PC-9 (cell line): Measurements from ENCODE around the gene RPA3. TPM values are rescaled to one million over a fixed set of nuclear protein-coding genes. Genes with fewer than 3 reads are reported as not detected.

ENCODE experiments used
- BruUV-seq: library from RNA; stranded (reverse); fragments of 400-500 nt; replicated peaks from 2 replicates; lab custom pipeline; 2021; lab: Mats Ljungman, UMichigan
- CTCF ChIA-PET: fragments of 300-600 bp; sonication (Branson Sonifier 250); formaldehyde crosslinking; loops from one replicate; lab custom pipeline; 2022; ENCODE audit warnings: antibody characterized with exemption; lab: Charles Lee
- POLR2A ChIA-PET: fragments of 300-600 bp; sonication (Branson Sonifier 250); formaldehyde crosslinking; loops from one replicate; lab custom pipeline; 2022; ENCODE audit warnings: antibody characterized with exemption; ENCODE audit not compliant: unreplicated experiment; lab: Charles Lee
- DNase-seq, 2 experiments: peaks; one replicate each; pipeline versions ENCODE4 v3.0.0 to v3.0.0-alpha.2; 2015 to 2022; ENCODE audit warnings: mixed read lengths in 1 of 2
- H2AFZ ChIP-seq: fragments of 200-600 bp; sonication (generic); 2 replicates; pipeline ENCODE4 v1.8.1; 2017; ENCODE audit warnings: antibody characterized with exemption
- H3F3A ChIP-seq: fragments of 200-600 bp; sonication (generic); 2 replicates; pipeline ENCODE4 v1.8.1; 2017; ENCODE audit warnings: antibody characterized with exemption, mild to moderate bottlenecking, low read depth; ENCODE audit not compliant: insufficient read depth
- H3K27ac ChIP-seq: fragments of 200-600 bp; sonication (generic); 2 replicates; pipeline ENCODE4 v1.6.1; 2016; ENCODE audit warnings: mixed run types
- H3K27me3 ChIP-seq: fragments of 200-600 bp; sonication (generic); 2 replicates; pipeline ENCODE4 v1.6.1; 2016; ENCODE audit warnings: low read depth, mixed run types; ENCODE audit not compliant: insufficient read depth
- H3K36me3 ChIP-seq: fragments of 200-600 bp; sonication (generic); 2 replicates; pipeline ENCODE4 v1.6.1; 2016; ENCODE audit warnings: low read depth, mixed run types
- H3K4me1 ChIP-seq: fragments of 200-600 bp; sonication (generic); replicated peaks from 2 replicates; pipeline ENCODE4 v1.6.1; 2016; ENCODE audit warnings: mixed run types; ENCODE audit not compliant: insufficient read depth
- H3K4me2 ChIP-seq: fragments of 200-600 bp; sonication (generic); 2 replicates; pipeline ENCODE4 v1.6.1; 2017; ENCODE audit warnings: mixed run types
- H3K4me3 ChIP-seq: fragments of 200-600 bp; sonication (generic); 2 replicates; pipeline ENCODE4 v1.6.1; 2016; ENCODE audit warnings: mixed run types
- H3K79me2 ChIP-seq: fragments of 200-600 bp; sonication (generic); 2 replicates; pipeline ENCODE4 v1.6.1; 2017; ENCODE audit warnings: low read depth, mixed run types
- H3K9me2 ChIP-seq: fragments of 200-600 bp; sonication (generic); 2 replicates; pipeline ENCODE4 v1.8.1; 2017; ENCODE audit warnings: mild to moderate bottlenecking; ENCODE audit not compliant: insufficient read depth
- H3K9me3 ChIP-seq: fragments of 200-600 bp; sonication (generic); 2 replicates; pipeline ENCODE4 v1.8.1; 2016; ENCODE audit warnings: low read depth; ENCODE audit not compliant: insufficient read depth
- H4K20me1 ChIP-seq: fragments of 200-600 bp; sonication (generic); 2 replicates; pipeline ENCODE4 v1.8.1; 2017; ENCODE audit not compliant: insufficient read depth
- EZH2 ChIP-seq: fragments of 200-600 bp; sonication (generic); IDR thresholded peaks from 2 replicates; pipeline ENCODE4 v1.8.0; 2017; ENCODE audit warnings: antibody characterized with exemption, low read depth
- intact Hi-C: fragments of 100-400 bp; cut with micrococcal nuclease; formaldehyde crosslinking; loops from one replicate; pipeline ENCODE4 v1.10.0; 2022; ENCODE audit not compliant: unreplicated experiment
- total RNA-seq: library from RNA; stranded (reverse); gene quantifications from 2 replicates; pipeline ENCODE4 v1.2.3, GENCODE V29; 2021
- TF ChIP-seq, protein P1 (sequence below): fragments of 200-600 bp; sonication (generic); conservative IDR thresholded peaks from 2 replicates; pipeline ENCODE4 v1.6.1; 2017; ENCODE audit warnings: mixed run types, antibody characterized with exemption, mild to moderate bottlenecking, moderate library complexity

RPA3 gene
- total RNA-seq, 1 experiment from 2014 or later: 166 TPM

GRCh38 chr7:7688956-7689355 lies 29.5 kb downstream of the RPA3 start:
- Histone ChIP-seq H3K4me2 (no peak overlapping the region), H4K20me1 (no peaks in the 10 kb centered on the region), H3K4me1 (peaks cover 10% of the 10 kb centered on the region), H3K79me2 (0 out of 2 replicates have a peak, but pooled peaks cover 6% of the 10 kb centered on the region), H3K27me3 (no peaks in the 10 kb centered on the region), H3F3A (0 out of 2 replicates have a peak, but pooled peaks cover 5% of the 10 kb centered on the region), H3K36me3 (no peaks in the 10 kb centered on the region), H3K27ac (no peak overlapping the region), H3K4me3 (no peak overlapping the region), H3K9me3 (peaks cover 4% of the 10 kb centered on the region; the same call in 1 of the 2 replicates), H2AFZ (no peak overlapping the region), H3K9me2 (no peaks in the 10 kb centered on the region)
- intact Hi-C loops: no loop called here
- ChIA-PET CTCF (no interaction called here), POLR2A (no interaction called here)
- TF ChIP-seq, protein P1, sequence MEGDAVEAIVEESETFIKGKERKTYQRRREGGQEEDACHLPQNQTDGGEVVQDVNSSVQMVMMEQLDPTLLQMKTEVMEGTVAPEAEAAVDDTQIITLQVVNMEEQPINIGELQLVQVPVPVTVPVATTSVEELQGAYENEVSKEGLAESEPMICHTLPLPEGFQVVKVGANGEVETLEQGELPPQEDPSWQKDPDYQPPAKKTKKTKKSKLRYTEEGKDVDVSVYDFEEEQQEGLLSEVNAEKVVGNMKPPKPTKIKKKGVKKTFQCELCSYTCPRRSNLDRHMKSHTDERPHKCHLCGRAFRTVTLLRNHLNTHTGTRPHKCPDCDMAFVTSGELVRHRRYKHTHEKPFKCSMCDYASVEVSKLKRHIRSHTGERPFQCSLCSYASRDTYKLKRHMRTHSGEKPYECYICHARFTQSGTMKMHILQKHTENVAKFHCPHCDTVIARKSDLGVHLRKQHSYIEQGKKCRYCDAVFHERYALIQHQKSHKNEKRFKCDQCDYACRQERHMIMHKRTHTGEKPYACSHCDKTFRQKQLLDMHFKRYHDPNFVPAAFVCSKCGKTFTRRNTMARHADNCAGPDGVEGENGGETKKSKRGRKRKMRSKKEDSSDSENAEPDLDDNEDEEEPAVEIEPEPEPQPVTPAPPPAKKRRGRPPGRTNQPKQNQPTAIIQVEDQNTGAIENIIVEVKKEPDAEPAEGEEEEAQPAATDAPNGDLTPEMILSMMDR: no peak
- no peak for TF ChIP-seq EZH2
- no TSS peak for BruUV-seq
- DNase-seq: no peak

GRCh38 chr7:7688310-7688709 lies 30.1 kb downstream of the RPA3 start:
- no peak overlapping the region for H3K4me2 ChIP-seq
- no TSS peak for BruUV-seq
- H4K20me1 ChIP-seq: no peaks in the 10 kb centered on the region
- H3F3A ChIP-seq: no peaks in the 10 kb centered on the region
- H3K9me3 ChIP-seq: peaks cover 4% of the 10 kb centered on the region; the same call in 1 of the 2 replicates
- no peaks in the 10 kb centered on the region for H3K27me3 ChIP-seq
- H3K4me1 ChIP-seq: peaks cover 4% of the 10 kb centered on the region
- CTCF ChIA-PET: no interaction called here
- POLR2A ChIA-PET: no interaction called here
- 0 out of 2 replicates have a peak, but pooled peaks cover 6% of the 10 kb centered on the region for H3K79me2 ChIP-seq
- no peak for DNase-seq
- no peak overlapping the region for H3K4me3 ChIP-seq
- H3K9me2 ChIP-seq: no peaks in the 10 kb centered on the region
- H2AFZ ChIP-seq: no peak overlapping the region
- no peaks in the 10 kb centered on the region for H3K36me3 ChIP-seq
- no peak overlapping the region for H3K27ac ChIP-seq
- no peak for TF ChIP-seq EZH2
- TF ChIP-seq, protein P1: no peak
- intact Hi-C loops: no loop called here

DNA sequence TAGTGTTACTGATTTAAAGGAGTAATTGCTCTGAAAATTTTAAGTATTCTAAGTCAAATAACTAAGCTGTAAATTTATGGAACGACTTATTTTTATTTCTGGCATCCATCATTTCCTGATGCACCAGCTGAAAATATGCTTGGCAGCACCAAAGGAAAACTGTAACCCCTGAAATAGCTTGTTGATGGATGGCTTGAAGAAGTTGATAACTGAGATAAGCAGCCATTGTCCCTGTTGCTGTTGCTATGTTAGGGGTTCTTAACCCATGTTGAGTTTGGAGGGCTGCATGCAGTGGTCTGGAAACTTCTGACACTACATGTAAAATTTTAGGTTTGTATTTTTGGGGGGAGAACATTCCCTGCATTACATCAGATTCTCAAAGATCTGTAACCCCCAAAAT lies 30.6 kb downstream of the RPA3 start:
- Histone ChIP-seq H3K27me3 (no peaks in the 10 kb centered on the region), H3K36me3 (no peaks in the 10 kb centered on the region), H3K27ac (no peak overlapping the region), H4K20me1 (no peaks in the 10 kb centered on the region), H3K4me1 (no peaks in the 10 kb centered on the region), H3K9me2 (no peaks in the 10 kb centered on the region), H3F3A (no peaks in the 10 kb centered on the region), H3K9me3 (peaks cover 4% of the 10 kb centered on the region; the same call in 1 of the 2 replicates), H3K4me2 (no peak overlapping the region), H2AFZ (no peak overlapping the region), H3K79me2 (0 out of 2 replicates have a peak, but pooled peaks cover 11% of the 10 kb centered on the region), H3K4me3 (no peak overlapping the region)
- intact Hi-C loops: no loop called here
- ChIA-PET CTCF (no interaction called here), POLR2A (no interaction called here)
- no peak for DNase-seq
- TF ChIP-seq, protein P1: no peak
- no peak for TF ChIP-seq EZH2
- BruUV-seq: no TSS peak
